DMS79 treated with DMSO at 0.1 percent for 48 hours (cell line): ENCODE data around the gene LFNG.
A peak's percentile ranks its signal among the peaks of the same experiment; 100 is the strongest.

Experiments used
- DNase-seq: peaks from one replicate; lab custom pipeline; 2025; lab: John Stamatoyannopoulos, UW

The LFNG gene, protein sequence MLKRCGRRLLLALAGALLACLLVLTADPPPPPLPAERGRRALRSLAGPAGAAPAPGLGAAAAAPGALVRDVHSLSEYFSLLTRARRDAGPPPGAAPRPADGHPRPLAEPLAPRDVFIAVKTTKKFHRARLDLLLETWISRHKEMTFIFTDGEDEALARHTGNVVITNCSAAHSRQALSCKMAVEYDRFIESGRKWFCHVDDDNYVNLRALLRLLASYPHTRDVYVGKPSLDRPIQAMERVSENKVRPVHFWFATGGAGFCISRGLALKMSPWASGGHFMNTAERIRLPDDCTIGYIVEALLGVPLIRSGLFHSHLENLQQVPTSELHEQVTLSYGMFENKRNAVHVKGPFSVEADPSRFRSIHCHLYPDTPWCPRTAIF

DNA sequence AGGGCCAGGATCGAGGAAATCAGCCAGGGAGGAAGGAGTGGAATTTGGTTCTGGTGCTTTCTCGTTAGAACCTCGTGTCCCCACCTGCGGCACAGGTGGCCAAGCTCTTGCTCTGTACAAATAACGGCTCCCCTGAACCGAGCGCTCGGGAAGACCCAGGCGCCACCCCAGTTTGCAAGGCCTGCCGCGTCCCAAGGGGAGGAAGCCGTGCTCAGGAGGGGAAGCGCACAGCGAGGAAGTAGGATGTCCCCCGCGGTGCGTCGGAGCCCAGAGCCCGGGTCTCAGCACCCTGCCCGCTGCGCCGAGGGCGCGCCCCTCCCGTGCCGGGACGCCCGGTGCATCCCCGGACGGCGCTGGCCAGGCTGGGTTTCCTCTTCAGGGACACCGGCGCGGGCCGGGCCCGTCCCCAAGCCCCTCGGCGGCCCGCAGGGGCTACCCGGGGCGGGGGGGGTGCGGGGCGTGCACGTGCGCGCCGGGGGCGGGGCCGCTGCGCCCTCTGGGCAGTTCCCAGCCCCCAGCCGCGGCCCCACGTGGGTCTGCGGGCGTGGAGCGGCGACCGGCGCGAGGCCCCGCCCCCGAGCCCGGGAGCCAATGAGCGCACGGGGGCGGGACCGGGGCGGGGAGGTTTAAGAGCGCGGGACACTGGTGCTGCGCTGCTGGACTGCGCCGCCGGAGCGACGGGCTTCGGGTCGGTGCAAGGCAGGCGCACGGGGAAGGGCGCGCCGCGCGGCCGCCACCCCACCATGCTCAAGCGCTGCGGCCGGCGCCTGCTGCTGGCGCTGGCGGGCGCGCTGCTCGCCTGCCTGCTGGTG lies at the start of gene LFNG:
Gene LFNG, plus strand, starts transcription at position 656 of the 812 bp plus-strand sequence. Its CDS starts 88 bp downstream, at position 744.
- peak; percentile 80 for DNase-seq

DNA sequence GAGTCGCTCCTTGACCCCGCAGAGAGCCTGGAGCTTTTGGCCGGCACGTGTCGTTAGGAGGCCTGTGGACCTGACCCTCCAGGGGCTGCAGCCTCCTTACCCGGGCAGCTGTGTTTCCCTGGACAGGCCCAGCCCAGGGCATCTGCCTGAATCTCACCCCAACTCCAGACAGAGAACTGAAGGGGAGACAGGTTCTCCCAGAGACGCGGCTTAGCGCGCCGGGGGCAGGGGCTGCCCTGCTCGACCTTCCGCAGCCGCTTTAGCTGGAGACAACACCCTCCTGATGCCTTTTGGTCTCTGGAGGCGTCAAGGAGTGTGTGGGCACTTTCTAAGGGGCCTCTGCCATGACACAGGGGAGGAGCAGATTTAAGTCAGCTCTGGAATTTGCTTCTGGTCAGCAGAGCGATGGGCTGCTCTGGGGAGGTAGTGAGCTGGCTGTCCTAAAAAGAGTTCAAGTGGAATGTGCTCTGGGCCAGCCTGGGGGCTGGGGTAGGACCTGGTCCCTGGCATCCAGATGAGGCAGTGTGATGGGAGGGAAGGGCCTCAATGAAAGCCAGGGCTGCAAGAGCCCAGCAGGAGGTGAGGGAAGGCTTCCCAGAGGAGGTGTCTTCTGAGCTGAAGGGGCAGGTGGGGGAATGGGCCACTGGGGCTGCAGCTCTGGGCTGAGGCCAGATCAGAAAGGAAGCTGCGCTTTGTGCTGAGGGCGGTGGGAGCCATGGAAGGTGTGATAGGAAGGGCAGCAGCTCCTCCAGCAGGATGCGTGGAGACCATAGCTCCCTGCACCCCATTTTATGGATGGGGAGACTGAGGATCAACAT lies 49.2 kb upstream of the LFNG start:
- DNase-seq, result no peak

DNA sequence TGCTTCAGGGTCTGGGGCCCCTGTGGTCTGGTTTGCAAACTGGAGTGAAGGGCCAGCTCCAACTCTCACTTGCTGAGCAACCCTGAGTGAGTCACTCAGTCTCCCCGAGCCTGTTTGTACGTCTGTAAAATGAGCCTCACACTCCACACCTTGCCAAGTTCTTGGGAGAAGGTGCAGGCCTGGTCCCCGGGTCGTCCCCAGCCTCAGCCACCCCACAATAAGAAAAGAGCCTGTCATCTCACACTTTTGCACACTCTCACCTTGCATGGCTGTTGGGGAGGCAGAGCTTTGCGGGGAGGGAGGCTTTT lies 48.6 kb upstream of the LFNG start:
- DNase-seq, result no peak

DNA sequence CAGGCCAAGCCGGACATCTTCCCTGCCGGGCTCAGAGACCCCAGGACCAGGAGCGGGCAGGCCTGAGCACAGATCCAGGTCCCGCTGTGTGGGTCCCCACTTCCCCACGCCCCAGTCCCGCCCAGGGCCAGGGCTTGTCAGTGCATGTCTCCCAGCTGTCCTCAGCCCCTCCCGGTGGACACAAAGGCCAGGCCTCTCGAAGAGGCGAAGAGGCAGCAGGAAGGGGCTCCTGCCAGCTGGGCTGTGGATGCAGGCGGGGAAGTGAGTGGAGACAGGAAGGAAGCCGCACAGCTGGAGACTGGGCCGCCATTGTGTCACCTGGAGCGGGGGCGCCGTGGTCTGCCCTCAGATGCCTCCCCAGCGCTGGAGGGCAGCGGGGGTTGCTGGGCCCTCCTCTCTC lies 48.2 kb upstream of the LFNG start:
- DNase-seq, result no peak

DNA sequence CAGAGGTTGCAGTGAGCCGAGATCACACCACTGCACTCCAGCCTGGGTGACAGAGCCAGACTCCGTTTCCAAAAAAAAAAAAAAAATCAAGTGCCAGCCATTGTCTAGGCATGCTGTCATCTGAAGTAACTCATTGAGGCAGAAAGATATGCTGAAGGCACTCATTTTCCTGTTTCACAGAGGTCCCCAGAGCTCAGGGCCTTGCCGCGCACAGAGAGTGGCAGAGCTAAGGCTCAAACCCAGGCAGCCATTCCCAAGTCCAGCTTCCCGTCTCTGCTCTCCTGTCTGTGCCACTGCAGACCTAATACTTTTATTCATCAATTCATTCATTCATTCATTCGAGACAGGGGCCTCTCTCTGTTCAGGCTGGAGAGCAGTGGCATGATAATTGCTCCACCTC lies 46.8 kb upstream of the LFNG start:
- no peak for DNase-seq

DNA sequence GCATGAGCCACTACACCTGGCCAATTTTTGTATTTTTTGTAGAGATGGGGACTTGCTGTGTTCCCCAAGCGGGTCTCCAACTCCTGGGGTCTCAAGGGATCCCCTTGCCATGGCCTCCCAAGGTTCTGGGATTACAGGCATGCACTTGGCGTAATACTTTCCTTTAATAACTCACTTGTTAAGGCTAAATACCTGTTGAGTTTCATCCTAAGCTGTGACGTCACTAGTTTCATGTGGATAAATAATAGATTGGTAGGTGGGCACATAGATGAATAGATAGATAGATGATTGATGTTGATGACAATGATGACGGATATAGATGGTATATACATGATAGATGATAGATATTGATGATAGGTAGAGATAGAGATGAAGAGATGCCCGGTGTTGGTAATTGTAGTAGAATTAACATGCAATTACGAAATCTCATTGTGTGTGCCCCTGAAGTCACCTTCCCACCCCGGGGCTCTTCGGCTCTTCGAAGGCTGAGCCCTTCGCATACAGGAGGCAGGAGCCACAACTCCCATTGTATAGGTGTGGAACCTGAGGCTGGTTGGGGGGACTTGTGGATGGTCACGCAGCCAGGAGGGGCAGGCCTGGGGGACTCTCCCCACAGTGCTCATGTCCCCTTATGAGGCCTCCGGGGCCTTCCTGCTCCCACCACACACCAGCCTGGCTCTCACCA lies 45.9 kb upstream of the LFNG start:
- DNase-seq, result no peak

DNA sequence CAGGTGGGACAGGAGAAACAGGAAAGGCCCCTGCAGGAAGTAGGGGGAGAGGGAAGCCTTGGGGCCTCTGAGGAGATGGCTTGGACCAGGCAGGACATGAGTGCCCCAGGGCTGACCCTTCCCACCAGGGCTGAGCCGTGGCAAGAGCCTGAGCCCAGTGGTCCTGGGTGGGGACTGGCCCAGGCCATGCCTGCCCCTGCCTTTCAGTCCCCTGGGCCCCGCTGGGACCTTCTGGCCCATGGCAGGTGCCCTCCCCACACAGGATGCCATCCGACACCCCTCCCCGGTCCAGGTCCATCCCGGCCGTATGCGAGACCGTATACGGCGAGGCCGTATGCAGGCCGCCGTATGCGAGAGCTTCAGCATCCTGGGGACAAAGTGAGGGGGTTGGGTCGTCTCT lies 45.4 kb upstream of the LFNG start:
- no peak for DNase-seq

DNA sequence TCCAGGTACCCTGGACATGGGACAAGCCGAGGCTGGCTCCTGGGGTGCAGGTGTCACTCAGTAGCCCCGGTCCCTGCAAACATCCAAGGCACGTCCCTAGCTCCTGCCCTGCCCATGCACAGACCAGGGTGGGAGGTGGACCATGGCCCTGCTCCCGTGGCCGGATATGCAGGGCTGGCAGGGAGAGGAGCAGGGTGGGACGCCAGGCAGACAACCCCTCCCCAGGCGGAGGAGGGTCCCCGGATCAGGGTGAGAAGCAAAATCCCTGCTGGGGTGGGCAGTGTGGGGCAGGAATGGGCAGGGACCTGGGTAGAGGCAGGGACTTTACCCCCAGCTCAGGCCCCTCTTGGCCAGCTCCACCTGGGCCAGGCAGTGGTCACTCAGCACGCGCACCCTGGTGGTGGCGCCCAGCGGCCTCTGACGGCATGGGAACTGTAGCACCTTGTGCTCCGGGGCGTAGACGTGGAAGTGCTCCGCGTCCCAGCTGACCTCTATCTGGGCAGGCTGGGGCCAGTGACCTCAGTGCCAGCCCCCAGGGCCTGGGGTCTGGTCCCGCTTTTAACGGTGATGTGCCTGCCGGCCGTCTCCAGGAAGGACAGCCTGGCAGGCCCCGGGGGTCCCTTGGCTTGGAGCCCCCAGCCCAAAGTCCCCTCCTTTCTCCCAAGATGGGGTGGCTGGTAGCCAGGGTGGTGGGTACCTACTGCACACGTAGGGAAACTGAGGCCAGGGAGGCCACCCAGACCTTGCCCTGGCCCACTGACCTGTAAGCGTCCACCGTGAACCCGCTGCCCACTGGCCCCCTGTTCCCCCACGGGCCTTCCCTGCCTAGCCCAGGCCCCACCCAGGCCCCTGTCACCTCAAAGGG lies 44.5 kb upstream of the LFNG start:
- DNase-seq, result no peak

DNA sequence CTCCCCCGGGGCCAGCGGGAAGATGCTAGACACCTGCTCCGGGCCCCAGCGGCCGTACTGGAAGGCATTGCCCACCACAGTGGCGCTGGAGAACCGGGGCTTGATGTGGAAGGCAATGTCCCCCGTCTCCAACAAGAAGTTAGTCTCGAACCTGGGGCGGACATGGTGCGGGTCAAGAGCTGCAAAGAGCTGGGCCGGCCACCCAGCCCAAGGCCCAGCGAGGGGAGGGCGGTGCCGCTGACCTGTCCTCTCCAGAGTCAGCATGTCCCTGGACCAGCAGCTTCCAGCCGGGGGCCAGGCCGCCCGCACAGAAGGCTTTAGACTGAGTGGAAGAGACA lies 43.9 kb upstream of the LFNG start:
- no peak for DNase-seq

DNA sequence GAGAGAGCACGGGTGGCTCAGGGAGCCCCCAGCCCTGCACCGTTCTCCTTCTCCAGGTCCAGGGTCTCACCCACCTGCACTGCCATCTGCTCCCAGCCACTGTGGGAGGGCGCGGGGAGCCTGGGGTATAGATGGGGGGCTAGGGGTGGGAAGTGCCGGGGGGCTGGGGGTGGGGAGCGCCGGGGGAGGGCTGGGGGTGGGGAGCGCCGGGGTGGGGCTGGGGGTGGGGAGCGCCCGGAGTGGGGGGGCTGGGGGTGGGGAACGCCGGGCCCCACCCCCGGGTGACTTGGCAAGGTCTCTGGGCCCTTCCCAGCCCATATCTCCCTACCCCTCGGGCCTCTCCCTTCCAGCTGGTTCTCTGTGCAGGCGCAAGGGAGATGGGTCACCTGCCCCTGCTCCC lies 43.3 kb upstream of the LFNG start, which contains the start of gene GRIFIN:
Gene GRIFIN, minus strand, starts transcription at position 101 of the 400 bp plus-strand sequence. Its CDS starts 15 bp downstream, at position 86.
- DNase-seq, result no peak

DNA sequence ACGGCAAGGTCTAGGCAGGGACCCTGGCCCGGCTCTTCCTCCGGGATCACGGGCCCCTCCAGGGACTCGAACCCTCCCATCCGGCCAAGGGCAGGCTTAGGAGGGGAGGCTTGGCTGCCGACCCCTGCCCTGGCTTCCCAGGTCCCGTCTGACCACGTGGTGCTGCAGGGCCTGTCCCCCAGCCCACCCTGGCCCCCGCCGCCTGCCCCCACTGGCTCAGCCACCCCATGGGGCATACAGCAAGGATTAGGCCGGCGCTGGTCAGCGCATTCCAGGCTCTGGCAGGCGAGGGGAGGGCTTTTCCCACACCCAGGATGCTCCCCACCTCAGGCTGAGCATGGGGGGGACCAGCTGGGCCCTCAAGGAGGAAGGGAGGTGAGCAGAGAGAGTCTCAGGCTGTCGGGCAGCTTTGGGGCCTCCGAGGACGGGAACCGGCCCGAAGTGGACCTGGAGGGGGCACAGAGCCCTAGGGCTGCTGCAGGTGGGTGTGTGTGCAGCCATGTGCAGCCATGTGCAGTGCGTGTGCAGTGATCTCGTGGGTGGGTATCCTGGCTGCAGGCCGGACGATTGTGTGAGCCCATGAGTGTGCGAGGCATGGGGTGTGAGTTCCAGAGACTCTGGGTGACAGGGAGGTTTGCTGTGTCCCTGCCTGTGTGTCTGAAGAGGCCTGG lies 42.7 kb upstream of the LFNG start:
- DNase-seq, result no peak

DNA sequence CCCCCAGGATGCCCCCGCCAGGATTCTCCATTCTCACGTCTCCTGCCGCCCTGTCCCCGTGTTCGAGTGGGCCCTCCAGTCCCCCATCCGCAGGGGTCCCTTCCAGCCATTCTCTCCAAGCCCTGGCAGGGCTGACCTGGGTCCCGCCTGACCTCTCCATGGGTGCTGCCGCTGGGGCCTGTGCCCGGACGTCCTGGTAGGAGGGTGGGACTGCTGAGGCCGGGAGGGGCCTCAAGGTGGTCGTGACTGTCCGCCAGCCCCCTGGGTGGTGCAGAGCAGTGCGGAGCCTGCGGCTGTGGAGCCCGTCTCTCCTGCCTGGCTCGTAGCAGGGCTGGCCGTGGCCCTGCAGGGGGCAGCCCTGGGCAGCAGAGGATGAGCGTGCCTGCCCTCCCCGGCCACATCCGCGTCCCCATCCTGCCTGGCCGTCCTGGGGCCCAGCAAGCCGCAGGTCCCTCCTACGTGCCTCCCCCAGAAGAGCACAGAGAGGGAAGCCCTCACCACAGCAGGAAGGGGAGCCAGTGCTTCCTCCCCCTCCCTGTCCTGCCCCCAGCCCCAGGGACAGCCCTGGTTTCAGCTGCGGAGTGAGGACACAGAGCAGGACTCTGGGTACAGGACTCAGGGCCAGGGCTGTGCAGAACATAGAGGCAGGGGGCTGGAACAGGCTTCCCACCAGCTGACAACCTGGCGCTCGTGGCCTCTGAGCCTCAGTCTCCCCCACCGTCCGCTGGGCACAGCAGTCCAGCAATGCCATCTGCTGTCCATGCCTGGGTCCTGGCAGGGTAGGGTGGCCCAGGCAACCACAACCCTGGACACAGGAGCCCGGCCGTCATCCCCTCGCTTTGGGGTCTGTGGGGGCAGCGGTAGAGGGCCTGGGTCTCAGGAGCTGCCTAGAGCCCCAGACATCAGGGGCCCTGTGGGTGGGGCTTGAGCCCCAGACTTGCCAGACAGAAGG lies 41.9 kb upstream of the LFNG start:
- DNase-seq, result no peak

DNA sequence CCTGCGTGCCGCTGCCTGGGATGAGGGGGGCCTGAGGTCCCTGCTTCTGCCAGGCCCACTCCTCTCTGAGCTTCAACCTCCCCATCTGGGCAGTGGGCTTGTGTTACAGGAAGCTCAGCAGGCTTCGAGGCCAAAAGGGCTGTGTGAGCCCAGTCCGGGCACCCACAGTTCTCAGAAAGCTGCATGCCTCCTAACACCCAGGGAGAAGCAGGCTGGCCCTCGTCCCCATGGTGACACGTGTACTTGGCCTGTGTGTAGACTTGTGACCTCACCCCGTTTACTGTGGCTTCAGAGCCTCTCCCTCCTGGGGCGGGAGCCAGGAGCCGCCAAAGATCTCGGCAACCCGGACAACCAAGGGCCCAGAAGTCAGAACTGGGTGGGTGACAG lies 41.2 kb upstream of the LFNG start:
- no peak for DNase-seq

DNA sequence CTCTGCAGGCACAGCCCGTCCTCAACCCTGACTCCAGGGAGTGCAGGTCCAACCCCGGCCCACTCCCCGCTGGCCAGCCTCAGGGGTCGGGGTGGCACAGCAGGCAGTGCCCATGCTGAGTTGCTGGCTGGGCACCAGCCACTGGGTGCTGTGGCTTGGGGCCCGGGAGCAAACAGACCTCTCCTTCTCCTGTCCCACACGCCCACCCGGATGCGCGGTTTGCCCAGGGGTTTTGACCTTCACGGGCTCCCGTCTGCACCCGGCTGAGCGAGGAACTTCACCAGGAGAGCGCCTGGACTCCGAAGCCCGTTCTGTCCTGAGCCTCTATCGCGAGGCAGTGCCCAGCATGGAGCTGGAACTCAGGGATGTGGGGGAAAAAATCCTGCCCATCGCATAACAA lies 40.8 kb upstream of the LFNG start:
- DNase-seq, result no peak

DNA sequence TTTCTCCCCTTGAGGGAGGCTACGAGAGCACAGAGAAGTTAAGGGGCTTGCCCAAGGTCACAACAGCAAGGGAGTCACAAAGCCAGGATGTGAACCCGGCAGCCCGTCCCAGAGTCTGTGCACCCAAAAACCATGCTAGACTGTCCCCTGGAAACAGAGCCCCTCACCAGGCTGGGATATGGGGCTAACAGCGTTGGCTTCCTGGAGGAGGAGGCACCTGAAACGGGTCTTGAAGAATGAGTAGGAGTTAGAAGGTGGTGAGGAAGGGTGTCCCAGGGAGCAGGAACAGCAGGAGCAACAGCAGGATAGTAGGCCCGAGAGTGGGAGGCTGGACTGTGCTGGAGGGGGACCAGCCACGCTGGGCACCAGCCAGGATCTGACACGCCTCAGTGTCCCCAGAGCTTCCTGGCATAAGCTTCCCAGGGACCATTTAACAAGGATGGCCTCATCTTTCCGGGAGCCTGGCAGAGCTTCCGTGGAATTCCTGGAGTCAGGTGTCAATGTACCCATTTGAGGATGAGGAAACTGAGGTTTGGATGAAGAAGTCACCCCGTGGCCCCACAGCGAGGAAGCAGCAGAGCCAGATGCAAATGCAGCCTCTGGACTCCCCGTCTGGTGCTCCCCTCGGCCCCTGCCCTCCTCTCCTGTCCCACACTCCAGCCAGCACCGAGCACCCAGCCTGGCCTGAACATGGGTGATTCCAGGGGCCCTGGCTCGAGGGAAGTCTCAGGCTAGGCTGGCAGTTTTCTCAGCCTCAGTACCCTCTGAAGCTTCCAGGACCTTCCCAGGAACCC lies 40.1 kb upstream of the LFNG start:
- no peak for DNase-seq

DNA sequence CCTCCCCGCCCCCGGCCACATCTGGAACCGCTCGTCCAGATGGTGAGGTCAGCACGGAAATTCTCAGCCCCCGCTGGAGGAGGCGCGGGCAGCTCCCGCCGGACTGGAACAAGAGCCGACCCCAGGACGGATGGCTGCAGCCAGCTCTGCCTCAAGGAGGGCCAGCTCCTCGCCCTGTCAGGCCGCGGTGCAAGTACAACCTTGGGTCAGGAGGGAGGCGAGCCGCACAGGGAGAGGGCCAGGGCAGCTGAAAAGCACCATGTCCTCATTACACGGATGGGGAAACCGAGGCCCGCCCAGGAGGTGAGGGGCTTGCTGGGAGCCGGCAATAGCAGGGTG lies 39.5 kb upstream of the LFNG start:
- no peak for DNase-seq

DNA sequence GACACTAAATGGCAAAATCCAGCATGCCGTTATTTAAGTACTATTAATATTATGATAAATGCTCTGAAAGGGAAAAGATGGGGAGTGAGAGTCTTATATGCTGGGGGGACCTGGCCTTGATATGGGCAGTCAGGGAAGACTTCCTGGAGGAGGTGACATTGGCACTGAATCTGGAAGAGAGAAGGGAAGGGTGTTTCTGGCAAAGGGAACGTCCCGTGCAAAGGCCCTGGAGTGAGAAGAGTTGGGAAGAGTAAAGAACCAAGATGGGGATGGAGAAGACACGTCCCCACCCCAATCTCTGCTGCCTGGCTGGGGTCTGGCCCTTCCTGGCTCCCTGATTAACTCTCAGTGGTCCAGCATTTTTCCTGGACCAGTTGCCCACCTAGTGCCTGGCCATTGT lies 38.4 kb upstream of the LFNG start:
- no peak for DNase-seq

DNA sequence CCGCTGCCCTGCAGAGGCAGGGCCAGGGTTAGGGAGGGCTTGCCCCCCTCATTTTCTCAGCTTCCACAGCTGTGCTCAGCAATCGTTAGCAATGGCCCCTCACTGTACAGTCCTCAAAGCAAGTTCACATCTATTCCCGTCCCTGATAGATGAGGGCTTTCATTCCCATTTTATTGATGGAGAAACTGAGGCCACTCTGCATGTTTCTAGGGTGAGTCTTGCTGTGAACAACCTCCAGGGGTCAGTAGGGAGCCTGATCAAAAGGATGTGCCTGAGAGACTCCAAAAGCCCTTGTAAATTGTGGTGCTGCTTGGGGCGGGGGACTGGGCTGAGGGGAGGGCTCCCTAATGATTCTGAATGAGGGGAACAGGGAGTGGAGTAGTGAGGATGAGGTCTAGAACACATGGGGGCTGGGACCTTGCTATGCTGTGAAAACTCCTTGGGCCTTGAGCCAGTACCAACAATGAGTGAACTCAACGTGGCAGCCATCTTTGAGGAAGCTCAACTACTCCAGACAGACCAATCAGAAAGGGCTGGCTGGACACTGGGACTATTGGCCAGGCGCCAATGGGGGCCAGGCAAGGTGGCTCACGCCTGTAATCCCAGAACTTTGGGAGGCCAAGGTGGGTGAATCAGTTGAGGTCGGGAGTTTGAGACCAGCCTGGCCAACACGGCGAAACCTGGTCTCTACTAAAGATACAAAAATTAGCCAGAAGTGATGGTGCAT lies 36.7 kb upstream of the LFNG start:
- no peak for DNase-seq
